ENCODE measurements around the gene GLO1. TPM values are rescaled to one million over a fixed set of nuclear protein-coding genes. Genes with fewer than 3 reads are reported as not detected.

GLO1 gene
- total RNA-seq, 1 donor from 2014 or later: 92.9 TPM

- DNase-seq (no peak), ATAC-seq (peak; percentile 67)
- intact Hi-C loops (cut with micrococcal nuclease): no loop called here
Observed at GRCh38 chr6:38638941-38639497, 63.9 kb downstream of the GLO1 start.

GRCh38 chr6:38637756-38638155 is 65.2 kb downstream of the GLO1 start:
- ATAC-seq: no peak
- intact Hi-C loops (cut with micrococcal nuclease): no loop called here
- DNase-seq: no peak

- no peak for DNase-seq
- intact Hi-C loops (cut with micrococcal nuclease): no loop called here
- no peak for ATAC-seq
Observed at GRCh38 chr6:38636027-38636426, 66.9 kb downstream of the GLO1 start.

- ATAC-seq (no peak), DNase-seq (no peak)
- intact Hi-C loops (cut with micrococcal nuclease): no loop called here
Observed at GRCh38 chr6:38634518-38634917, 68.4 kb downstream of the GLO1 start.

- intact Hi-C loops (cut with micrococcal nuclease): no loop called here
- no peak for ATAC-seq
- DNase-seq: no peak
Observed at GRCh38 chr6:38632490-38632889, 70.5 kb downstream of the GLO1 start.

- no peak for DNase-seq
- ATAC-seq: no peak
Observed at GRCh38 chr6:38631186-38631783, 71.7 kb downstream of the GLO1 start.

More at GRCh38 chr6:38631186-38631783, 71.7 kb downstream of the GLO1 start:
- intact Hi-C loops (cut with micrococcal nuclease): no loop called here

Other genes with a start within 250 kb of the GLO1 start
- gene BTBD9, start 63.2 kb downstream of the GLO1 start, total RNA-seq: 18.1 TPM
- gene DNAH8, start 12.2 kb upstream of the GLO1 start, total RNA-seq: not detected

All from left ventricle myocardium superior (tissue), 1 donor.